Astrocyte (in vitro differentiated cells and primary cell): ENCODE measurements around the gene NTRK3.

Experiments used
- EZH2 ChIP-seq: IDR thresholded peaks from 2 replicates; pipeline ENCODE4 v1.6.1; 2012; ENCODE audit warnings: mild to moderate bottlenecking, low read length, inconsistent platforms; ENCODE audit not compliant: insufficient read depth
- TF ChIP-seq, protein P1 (sequence below): IDR thresholded peaks from 2 replicates; pipeline ENCODE4 v1.5.1; 2011; ENCODE audit warnings: low read depth, mild to moderate bottlenecking, inconsistent platforms, low read length, moderate library complexity; ENCODE audit not compliant: insufficient read depth

DNA sequence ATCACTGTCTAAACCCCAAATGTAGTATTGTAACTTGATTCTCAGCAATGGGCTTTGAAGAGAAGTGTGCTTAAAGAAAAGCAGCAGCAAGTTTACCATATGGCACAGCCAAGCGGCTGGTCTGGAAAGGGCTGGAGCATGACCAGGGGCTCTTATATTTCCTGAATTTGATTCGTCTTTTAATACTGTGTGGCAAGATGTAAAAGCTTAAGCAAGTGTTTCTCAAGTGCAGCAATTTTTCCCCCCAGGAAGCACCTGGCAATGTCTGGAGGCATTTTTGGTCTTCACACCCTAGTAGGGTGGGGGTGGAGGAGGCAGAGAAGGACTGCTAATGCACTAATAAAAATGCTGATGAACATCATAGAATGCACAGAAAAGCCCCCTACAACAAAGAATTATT, 397.9 kb downstream of the NTRK3 start:
- TF ChIP-seq EZH2, result no peak
- TF ChIP-seq, protein P1, sequence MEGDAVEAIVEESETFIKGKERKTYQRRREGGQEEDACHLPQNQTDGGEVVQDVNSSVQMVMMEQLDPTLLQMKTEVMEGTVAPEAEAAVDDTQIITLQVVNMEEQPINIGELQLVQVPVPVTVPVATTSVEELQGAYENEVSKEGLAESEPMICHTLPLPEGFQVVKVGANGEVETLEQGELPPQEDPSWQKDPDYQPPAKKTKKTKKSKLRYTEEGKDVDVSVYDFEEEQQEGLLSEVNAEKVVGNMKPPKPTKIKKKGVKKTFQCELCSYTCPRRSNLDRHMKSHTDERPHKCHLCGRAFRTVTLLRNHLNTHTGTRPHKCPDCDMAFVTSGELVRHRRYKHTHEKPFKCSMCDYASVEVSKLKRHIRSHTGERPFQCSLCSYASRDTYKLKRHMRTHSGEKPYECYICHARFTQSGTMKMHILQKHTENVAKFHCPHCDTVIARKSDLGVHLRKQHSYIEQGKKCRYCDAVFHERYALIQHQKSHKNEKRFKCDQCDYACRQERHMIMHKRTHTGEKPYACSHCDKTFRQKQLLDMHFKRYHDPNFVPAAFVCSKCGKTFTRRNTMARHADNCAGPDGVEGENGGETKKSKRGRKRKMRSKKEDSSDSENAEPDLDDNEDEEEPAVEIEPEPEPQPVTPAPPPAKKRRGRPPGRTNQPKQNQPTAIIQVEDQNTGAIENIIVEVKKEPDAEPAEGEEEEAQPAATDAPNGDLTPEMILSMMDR, result no peak
